ENCODE measurements around the gene NINL.

GRCh38 chr20:25510202-25510601, 75.1 kb downstream of the NINL start:
- TF ChIP-seq CTCF (IDR thresholded peaks at IDR 0.05) (no peak), POLR2A (IDR thresholded peaks at IDR 0.05) (no peak)

Data from right lobe of liver (tissue), 4 donors.